SH-SY5Y (cell line): ENCODE results near the gene PDK2.

ENCODE experiments used
- GATA2 ChIP-seq: IDR thresholded peaks from 2 replicates; pipeline ENCODE4 v1.6.1; 2011; ENCODE audit warnings: mild to moderate bottlenecking, low read depth, low read length
- GATA3 ChIP-seq: IDR thresholded peaks from 2 replicates; pipeline ENCODE4 v1.6.1; 2011; ENCODE audit warnings: low read depth, mild to moderate bottlenecking, low read length, moderate library complexity

- TF ChIP-seq GATA2, result no peak
- no peak for TF ChIP-seq GATA3
Observed at GRCh38 chr17:50118076-50118827, 23.1 kb downstream of the PDK2 start.
